Measurements from ENCODE around the gene PIGU. TPM values are rescaled to one million over a fixed set of nuclear protein-coding genes. Genes with fewer than 3 reads are reported as not detected.

The PIGU gene
- total RNA-seq, 4 donors from 2014 or later, result 5.1 to 16.4 (median 8.5) TPM

- WGBS, 2 donors, result 81 to 82% methylated on average over 9 of the region's 9 CpGs
- H3K4me3 ChIP-seq (ENCODE audit: low read depth, poor library complexity, severe bottlenecking), result no peak overlapping the region
- DNase-seq (ENCODE audit: low spot score in 2 of 2), result peak in 1 of 2 donors; percentile 13
- no peak for TF ChIP-seq POLR2A (IDR thresholded peaks at IDR 0.05)
- TF ChIP-seq, protein P1, sequence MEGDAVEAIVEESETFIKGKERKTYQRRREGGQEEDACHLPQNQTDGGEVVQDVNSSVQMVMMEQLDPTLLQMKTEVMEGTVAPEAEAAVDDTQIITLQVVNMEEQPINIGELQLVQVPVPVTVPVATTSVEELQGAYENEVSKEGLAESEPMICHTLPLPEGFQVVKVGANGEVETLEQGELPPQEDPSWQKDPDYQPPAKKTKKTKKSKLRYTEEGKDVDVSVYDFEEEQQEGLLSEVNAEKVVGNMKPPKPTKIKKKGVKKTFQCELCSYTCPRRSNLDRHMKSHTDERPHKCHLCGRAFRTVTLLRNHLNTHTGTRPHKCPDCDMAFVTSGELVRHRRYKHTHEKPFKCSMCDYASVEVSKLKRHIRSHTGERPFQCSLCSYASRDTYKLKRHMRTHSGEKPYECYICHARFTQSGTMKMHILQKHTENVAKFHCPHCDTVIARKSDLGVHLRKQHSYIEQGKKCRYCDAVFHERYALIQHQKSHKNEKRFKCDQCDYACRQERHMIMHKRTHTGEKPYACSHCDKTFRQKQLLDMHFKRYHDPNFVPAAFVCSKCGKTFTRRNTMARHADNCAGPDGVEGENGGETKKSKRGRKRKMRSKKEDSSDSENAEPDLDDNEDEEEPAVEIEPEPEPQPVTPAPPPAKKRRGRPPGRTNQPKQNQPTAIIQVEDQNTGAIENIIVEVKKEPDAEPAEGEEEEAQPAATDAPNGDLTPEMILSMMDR (IDR thresholded peaks at IDR 0.05), result no peak
- intact Hi-C loops (cut with DNase I; ENCODE audit: low total_unique reads), result no loop called here
Observed at GRCh38 chr20:34595377-34596184, 81.3 kb downstream of the PIGU start.

DNA sequence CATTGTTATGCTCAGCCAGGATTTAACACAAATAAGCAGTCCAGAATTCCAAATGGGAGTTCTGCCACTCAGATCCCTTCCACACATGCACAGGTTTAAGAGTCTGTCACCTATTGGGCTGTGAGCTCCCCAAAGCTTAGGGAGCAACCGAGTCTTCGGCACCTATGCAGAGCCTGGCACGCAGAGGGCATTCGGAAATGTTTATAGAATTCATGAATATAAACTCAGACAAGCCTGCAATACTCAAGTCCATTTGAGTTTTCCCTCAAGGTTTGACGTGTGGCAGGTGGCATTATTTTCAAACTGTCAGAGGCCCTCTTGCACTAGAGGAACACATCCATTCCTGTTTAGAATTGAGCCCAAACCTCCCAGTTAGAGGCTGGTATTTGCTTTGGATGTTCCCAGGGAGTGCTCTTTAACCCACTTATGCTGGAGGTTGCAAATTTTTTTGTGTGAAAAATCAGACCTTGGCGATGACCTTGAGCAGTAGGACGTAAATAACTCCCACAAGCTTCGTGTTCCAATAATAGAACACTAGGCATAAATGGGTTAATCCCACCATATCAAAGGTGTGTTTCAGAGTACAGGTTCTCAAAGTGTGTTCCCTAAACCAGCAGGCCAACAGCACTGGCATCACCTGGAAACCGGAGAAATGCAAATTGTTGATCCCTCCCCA, 90.3 kb downstream of the PIGU start:
- DNase-seq (ENCODE audit: low spot score in 2 of 2), result no peak
- TF ChIP-seq POLR2A (IDR thresholded peaks at IDR 0.05), result no peak
- TF ChIP-seq, protein P1 (IDR thresholded peaks at IDR 0.05), result no peak
- no peak overlapping the region for H3K4me3 ChIP-seq (ENCODE audit: low read depth, poor library complexity, severe bottlenecking)
- intact Hi-C loops (cut with DNase I; ENCODE audit: low total_unique reads), result loop anchor here (10.0 kb wide), 1 partner anchor 178 kb away; no protein-coding TSS in a partner anchor
- WGBS, 2 donors, result 88 to 93% methylated on average over 9 of the region's 9 CpGs

DNA sequence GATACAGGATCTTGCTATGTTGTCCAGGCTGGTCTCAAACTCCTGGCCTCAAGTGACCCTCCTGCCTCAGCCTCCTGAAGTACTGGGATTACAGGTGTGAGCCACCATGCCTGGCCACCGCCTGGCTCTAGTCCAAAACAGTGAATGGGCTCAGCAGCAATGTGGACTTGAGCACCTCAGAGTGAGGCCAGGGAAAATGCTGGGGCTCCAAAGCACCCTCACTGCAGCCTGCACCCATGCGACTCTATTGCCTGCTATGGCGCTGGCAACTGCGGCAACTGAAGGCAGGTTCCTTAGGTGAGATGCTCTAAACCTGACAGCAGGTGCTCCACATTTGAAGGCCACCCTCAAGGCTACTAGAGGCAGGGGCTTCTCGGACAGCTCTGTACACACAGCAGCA, 91.9 kb downstream of the PIGU start:
- WGBS, 2 donors, result 91 to 94% methylated on average over 5 of the region's 5 CpGs
- TF ChIP-seq, protein P1 (IDR thresholded peaks at IDR 0.05), result no peak
- TF ChIP-seq POLR2A (IDR thresholded peaks at IDR 0.05), result no peak
- no peak overlapping the region for H3K4me3 ChIP-seq (ENCODE audit: low read depth, poor library complexity, severe bottlenecking)
- DNase-seq (ENCODE audit: low spot score in 2 of 2), result peak in 1 of 2 donors; percentile 42
- intact Hi-C loops (cut with DNase I; ENCODE audit: low total_unique reads), result loop anchor here (10.0 kb wide), 1 partner anchor 180 kb away; no protein-coding TSS in a partner anchor

- TF ChIP-seq, protein P1 (IDR thresholded peaks at IDR 0.05), result no peak
- no peak for TF ChIP-seq POLR2A (IDR thresholded peaks at IDR 0.05)
- intact Hi-C loops (cut with DNase I; ENCODE audit: low total_unique reads), result loop anchor here (10.0 kb wide), 1 partner anchor 181 kb away; no protein-coding TSS in a partner anchor
- 67 to 75% methylated on average over 6 of the region's 6 CpGs for WGBS, 2 donors
- H3K4me3 ChIP-seq (ENCODE audit: low read depth, poor library complexity, severe bottlenecking), result no peak overlapping the region
- DNase-seq (ENCODE audit: low spot score in 2 of 2), result peak in 1 of 2 donors; percentile 60
Observed at GRCh38 chr20:34583544-34583943, 93.3 kb downstream of the PIGU start.

GRCh38 chr20:34582911-34583310, 94.0 kb downstream of the PIGU start:
- peak in 1 of 2 donors; percentile 15 for DNase-seq (ENCODE audit: low spot score in 2 of 2)
- no peak overlapping the region for H3K4me3 ChIP-seq (ENCODE audit: low read depth, poor library complexity, severe bottlenecking)
- 81 to 83% methylated on average over 4 of the region's 4 CpGs for WGBS, 2 donors
- TF ChIP-seq POLR2A (IDR thresholded peaks at IDR 0.05), result no peak
- TF ChIP-seq, protein P1 (IDR thresholded peaks at IDR 0.05), result no peak
- intact Hi-C loops (cut with DNase I; ENCODE audit: low total_unique reads), result loop anchor here (10.0 kb wide), 1 partner anchor 182 kb away; no protein-coding TSS in a partner anchor

Measured in lower leg skin (tissue), 4 donors.